Measurements from ENCODE around the gene CNPY1.

Gene CNPY1

DNA sequence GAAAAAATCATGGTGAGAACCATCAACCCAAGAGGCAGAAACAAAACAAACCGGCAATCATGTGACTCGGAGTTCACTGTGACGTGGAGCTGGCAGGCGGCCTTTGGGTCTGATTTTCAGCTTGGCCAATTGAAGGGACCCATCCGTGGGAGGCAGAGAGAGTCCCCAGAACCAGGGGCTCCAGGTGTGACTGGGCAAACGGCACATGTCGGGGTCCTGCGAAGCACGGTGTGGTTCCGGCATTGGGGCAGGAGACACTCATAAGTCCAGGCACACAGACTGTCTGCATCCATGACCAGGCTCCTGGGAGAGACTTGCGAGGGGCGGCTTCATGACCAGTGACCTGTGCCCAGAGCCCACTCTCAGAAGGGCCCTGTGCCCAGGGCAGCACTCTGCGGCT lies 12.6 kb upstream of the CNPY1 start:
- DNase-seq (ENCODE audit: low read depth in 2 of 2) = no peak

DNA sequence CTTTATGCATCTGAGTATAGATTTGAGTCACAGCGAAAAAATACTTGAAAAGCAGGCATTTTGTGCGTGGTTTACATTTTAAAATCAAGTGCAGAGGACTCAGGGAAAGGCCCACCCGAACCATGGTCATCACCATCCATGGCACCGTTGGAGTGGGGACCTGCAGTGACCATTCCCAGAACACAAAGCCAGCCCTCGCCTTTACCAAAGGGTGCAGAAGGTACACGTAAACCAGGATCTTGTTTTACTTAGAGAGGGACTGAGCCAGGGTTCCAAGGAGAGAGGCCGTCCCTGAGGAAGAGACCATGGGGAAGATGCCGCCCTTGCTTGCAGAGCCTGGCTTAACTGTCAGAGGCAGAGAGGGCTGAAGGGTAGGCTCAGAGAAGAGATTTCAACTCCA lies 12.0 kb upstream of the CNPY1 start:
- no peak for DNase-seq (ENCODE audit: low read depth in 2 of 2)

DNA sequence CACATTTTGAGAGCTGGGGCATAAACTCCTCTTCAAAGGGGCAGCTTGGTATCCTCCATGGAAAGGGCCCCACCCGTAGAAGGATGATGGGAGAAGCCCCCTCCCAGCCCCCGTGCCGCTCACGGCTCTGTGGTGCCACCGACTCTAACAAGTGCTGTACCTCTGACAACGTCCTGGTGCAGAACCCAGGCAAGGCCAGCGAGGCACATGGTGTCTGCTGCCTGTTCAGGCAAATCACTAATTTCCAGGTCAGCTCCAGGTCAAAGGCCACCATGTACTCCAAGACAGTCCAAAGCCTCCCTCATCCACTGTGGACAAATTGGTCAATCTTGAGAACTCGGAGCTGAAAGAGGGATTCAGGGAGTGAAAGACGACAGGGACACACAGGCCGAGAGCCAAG lies 11.4 kb upstream of the CNPY1 start:
- DNase-seq (ENCODE audit: low read depth in 2 of 2) = no peak

DNA sequence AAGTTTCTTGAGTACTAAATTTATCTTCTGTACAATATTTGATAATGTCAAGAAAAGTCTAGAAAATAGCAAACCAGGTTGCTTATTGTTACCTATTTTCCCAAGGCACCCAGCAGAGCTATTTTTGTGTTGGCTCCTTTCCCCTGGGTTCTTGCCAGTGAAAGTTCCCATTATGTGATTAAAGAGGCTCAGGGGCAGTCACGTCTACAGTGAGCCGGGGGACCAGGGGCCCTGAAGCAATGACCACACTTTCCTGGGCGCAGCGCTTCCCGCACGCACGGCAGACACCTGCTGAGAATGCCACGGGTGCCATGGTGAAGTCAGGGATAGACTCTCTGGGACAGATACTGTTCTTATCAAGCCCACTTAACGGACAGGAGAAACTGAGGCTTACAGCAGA lies 10.4 kb upstream of the CNPY1 start:
- no peak for DNase-seq (ENCODE audit: low read depth in 2 of 2)

DNA sequence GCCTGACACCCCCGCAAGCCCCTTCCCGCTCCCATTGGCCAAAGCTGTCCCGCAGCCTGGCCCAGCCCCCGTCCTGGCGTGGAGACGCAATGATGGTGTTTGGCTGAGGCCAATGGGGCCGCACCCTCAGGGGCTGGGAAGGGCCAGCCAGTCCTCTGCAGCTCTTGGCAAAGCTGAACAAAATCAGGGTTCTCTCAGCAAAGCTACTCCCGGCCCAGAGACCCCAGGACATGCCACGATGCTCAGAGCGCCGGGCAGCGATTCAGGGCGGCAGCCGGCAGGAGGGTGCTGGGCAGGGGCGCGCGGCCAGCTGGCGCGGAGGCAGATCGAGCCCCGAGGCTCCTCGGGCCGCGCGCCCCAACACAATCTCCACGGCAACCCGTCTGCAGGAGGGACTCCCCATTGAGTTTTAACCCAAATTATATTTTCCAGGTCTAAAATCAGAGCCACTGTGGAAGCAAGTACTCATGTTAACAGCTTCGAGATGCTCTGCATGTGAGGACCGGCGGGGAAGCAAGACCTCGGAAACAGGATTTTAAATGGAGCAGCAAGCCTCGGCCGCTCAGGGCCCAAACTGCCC lies 8.8 kb upstream of the CNPY1 start:
- no peak for DNase-seq (ENCODE audit: low read depth in 2 of 2)

DNA sequence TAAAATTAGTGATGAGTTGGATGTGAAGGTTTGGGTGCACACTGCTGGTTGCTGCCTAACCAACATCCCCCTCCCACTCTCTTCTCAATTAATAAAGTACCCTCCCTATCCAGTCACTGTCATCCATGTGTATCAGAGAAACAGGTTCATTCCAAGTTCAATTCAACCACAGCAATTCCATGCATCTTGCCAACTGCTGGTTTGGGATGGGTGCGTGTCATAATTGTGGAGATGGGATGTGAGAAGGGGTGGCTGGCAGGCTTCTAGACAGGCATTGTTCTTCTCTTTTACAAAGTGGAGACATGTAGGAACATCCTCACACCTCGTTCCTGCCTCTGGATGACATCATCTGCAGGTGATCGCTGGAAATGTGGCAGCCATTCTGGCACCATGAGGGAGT lies 7.5 kb upstream of the CNPY1 start:
- DNase-seq (ENCODE audit: low read depth in 2 of 2) = no peak

DNA sequence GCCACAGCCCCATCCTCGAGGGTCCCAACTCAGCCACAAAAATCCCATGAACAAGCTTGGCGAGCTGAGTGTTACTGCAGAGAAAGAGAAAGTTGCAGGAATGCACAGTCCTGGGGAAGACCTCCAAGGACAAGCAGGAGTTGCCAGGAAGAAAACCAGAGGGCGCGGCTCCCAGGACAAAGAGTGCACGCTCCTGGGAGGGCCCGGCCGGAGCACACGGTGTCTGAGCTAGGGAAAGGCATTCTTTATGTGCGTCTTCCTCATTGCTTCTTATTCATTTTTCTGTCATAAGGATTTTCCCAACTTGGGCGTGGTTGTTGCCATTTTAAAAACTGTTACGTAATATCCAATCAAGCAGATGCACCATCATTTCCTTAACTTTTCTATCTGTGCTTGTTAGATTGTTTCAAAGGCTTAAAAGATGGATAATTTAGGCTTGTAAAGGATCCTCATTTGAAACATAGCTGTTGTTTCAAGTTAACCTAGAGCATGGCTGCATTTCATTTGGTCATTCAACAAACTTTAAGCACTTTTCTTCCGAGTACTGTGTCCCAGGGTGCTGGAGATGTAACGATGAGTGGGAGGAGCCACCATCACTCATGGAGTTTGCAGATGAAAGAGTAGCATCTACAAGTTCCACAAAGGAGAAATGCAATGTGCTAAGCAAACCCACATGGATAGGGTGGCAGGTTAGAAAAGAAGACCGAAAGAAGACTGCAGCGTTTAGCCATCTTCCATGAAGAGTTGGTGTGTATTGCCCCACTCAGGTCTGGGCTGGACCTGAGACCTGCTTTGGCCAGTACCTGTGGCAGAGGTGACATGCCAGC lies 5.6 kb upstream of the CNPY1 start:
- no peak for DNase-seq (ENCODE audit: low read depth in 2 of 2)

DNA sequence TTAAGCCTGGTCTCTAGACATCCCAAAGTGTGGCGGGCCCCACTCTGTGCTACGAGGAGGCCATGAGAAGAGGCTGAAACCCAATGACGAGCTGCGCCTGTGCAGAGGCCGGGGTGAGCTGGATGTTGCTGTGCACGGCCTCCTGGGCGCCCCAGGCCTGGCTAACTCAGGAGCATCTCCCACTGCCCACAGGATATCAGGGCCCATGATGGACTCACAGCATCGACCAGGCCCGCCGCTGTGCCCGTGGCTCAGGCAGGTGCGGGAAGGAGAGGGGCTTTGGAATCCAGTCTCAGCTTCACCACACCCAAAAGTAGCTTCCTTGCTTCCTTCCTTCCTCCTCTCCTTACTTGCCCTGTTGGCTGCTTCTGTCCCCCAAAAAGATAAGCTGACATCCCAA lies 4.6 kb upstream of the CNPY1 start:
- DNase-seq (ENCODE audit: low read depth in 2 of 2) = no peak

DNA sequence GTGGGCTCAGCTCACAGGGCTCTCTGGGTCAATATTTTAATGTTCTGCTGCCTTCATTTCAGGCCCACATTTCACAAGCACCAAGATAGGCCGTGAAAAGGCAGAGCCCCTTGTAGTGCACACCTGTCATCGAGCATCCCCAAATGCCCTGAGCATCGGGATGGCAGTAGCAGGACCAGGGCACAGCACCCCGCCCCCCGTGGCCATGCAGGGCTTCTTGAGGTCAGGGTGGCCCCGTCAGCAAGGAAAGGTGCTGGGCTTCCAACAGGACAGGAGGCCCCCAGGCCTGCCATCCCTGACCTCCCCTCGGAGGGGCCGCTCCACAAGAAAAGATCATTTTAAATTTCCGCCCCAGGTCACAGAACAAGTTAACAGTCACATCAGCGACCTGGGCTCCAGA lies 2.9 kb upstream of the CNPY1 start:
- DNase-seq (ENCODE audit: low read depth in 2 of 2) = no peak

DNA sequence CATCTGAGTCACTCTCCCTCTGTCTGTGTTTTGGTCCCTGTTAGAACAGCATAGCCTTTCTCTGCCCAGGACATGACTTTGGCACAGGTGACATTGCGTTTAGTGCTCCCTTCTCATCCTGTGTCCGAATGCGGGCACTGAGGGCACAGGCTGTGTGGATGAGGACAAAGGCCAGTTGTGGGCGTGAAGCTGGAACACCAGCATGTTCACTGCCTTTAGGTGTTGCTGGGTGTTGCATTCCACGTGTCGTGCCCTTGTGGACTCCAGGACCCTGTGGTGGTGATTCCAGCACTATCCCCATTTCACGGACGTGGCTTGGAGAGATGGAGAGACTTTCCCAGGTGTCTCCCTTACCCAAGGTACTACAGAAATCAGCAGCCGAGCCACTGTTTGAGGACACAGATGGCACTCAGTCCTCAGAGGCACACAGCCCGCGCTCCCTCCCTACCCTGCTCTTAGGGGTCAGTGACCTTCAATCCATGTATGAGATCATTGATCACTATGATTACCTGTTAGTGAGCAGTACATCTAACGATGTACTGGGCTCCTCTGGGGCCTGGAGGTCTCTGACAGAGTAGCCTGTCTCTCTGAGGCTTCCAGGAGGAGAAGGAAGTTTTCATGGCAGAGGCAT lies 917 bp upstream of the CNPY1 start:
- DNase-seq (ENCODE audit: low read depth in 2 of 2) = no peak

DNA sequence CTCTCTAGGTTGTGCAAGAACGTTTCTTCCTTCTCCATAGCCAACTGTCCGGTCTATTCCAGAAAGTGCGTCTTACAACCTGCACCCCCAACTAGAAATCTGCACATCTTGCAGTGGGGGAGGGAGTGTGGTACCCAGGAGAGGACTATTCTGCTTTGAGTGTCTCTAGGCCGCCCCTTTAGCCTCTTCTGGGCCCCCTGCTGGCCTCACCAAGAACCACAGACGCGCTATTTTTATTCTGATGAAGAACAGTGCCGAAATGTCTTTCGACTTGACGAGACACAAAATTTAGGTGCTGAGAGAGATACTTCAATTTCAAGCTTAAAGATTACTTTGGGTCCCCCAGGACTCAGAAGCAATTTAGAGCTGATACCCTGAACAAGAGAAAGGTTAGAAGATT lies 1.0 kb downstream of the CNPY1 start:
- no peak for DNase-seq (ENCODE audit: low read depth in 2 of 2)

DNA sequence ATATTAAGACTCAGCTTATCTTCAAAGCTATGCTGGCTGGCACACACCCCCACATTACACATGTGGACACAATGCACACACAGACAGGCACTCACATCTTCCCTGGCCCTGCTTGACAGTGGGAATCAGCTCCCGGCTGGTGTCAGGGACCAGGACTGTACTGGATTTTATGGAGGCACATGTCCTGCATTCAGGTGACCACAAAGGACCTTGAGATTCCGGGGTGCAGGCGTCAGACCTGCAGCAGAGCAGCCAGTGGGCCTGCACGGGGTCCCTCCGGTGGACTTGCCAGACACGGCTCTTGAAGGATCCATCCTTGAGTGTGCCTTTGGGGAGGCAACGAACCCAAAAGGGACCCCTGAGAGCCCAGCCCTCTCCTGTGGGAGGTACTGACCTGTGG lies 1.9 kb downstream of the CNPY1 start:
- DNase-seq (ENCODE audit: low read depth in 2 of 2) = no peak

DNA sequence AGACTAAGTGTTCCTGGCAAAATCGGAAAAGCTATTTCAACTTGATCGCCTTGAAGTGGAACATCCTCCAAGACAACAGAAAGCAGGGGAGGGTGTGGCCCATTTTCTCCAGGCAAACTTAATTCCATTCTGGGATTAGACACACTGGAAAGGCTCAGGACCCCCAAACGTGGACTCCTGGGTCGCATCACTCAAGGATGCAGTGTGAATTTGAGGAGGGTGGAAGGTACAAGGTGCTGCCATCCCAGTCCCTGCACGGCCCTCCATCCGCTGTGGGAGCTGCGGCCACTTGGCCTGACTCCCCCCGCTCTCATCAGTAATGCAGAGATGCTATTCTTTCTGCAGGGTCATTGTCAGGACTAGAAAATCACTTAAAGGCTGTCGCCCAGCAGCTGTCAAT lies 2.4 kb downstream of the CNPY1 start:
- no peak for DNase-seq (ENCODE audit: low read depth in 2 of 2)

DNA sequence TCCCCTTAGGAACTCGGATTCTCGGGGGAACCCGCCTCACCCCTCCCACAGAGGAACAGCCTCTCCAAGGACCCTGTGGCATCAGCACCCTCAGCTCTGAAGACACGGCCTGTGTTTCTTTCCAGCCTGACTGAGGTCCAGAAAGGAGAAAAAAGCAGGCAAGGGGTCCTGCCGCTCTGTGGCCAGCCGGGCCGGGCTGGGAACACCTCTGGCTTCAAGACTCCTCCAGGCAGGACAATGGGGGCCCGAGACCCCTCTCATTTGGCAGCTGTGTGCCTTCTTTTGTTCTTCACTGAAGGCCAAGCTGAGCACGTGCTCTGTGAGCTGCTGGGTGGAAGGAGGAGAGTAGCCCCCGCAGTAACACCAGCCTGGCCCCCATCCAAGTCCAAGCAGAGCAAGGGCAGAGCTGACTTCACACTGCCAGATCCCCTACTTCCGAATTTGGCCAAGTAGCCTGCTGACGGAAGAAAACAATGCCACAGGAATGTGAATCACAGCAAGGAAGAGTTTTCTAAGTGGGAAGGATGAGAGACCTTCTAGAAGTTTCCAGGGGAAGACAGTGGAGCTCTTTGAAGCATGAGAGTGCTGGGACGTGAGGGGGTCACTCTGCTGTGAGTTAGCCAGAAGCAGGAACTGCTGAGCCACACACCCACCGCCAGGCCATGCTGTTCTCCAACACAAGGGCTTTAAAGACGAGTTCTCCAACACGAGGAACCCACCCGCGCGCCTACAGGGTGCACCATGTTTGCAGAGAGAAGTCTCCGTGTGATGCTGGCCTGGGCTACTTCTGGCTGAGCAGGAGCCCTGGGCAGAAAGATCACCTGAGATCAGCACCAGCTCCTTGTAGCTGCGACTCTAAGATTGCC lies 3.1 kb downstream of the CNPY1 start:
- no peak for DNase-seq (ENCODE audit: low read depth in 2 of 2)

DNA sequence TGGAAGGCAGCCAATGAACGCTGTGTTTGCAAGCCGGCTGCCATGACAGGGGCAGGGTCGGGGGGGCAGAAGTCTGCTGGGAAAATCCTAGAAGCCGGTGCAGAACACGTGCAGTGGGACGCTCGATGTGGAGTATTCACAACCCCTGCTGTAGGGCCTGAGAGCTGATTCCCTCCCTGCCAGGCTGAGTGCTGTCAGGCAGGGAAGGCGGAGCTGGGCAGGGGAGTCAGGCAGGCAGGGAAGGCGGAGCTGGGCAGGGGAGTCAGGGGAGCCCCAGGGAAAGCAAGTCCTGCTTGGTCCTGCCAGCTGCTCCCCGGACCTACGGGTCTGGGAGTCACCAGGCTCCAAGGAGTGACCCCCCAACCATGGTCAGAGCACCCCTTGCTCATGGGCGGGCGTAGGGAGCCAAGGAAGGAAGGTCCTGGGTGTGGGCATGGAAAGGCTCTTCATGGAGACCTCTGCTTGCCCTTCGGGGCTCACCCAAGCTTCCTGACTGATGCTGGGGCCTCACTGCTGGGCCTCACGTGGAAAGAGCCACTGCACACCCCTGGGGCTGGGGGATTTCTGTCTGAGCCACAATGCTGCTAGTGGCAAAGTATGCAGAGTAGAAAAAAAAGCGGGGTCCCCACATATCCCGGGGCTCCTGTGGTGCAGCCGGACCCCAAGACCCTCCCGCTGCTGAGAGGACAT lies 4.2 kb downstream of the CNPY1 start:
- no peak for DNase-seq (ENCODE audit: low read depth in 2 of 2)

DNA sequence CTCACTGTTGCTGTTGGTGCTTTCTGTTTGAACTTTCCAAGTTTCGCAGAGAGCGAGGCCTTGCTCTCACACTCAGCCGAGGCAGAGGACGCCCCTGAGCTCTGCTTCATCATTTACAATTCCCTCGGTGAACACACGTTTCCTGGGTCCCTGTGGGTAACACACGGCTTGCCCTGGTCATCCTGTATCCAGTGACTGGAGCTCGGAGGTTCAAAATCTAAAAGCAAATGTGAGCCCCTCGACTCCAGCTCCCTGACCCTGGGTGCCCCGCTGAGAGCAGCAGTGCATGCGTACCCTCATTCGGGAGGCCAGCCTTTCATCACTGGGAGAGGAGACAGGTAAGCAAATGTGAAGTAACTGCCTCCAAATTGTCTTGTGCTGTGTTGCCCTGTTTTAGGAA lies 5.8 kb downstream of the CNPY1 start:
- no peak for DNase-seq (ENCODE audit: low read depth in 2 of 2)

DNA sequence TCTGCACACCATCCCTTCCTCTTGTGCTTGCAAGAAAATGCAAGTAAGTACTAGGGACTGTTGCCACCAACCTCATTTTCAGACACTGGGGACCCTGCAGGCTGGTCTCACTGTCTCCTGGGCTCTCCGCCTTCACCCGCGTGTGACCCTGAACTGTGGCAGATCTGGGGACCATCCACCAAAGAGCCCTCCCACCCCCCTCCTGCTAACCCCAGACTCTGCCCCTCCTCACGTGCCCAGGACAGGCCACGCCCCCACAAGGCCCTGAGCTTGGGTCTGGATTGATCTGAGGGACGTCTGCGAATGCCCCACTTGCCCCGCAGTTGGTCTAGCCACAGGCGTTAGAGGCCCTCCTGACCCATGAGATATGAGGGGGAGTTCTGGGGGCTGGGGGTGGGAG lies 8.1 kb downstream of the CNPY1 start:
- no peak for DNase-seq (ENCODE audit: low read depth in 2 of 2)

DNA sequence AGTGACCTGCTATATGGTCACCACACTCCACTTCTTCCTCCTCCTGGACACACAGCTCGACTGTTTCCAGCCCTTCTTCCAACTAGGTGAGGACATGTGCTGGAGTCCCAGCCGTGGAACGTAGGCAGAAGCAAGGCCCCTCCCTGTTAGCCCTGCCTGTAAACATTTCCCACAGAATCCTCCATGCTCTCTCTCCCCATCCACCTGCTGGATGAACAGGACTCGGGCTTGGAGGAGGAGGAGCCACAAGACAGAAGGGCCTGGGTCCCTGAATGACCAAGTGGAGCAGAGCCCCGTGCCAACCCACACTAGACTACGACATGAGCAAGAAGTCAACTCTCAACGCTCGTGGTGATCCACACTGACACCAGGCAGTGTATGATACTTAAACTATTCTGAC lies 9.9 kb downstream of the CNPY1 start:
- DNase-seq (ENCODE audit: low read depth in 2 of 2) = no peak

DNA sequence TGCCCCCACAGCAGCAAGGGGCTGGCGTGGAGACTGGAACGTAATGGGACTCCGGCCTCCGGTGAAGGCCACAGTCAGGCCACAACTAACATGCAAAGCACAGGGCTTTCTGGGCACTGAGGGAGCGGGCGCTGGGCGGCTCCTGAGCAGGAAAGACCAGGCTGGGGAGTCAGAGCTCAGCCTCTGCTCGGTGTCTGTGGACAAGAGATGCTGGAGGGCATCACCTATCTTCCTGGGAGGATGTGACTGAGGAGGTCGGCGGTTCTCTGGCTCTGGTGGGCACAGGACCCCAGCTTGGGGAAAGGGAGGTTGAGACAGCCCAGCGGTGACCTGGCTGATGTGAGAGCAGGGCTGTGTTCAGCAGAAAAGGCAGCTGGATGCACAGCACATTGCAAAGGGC lies 11.7 kb downstream of the CNPY1 start:
- DNase-seq (ENCODE audit: low read depth in 2 of 2) = no peak

DNA sequence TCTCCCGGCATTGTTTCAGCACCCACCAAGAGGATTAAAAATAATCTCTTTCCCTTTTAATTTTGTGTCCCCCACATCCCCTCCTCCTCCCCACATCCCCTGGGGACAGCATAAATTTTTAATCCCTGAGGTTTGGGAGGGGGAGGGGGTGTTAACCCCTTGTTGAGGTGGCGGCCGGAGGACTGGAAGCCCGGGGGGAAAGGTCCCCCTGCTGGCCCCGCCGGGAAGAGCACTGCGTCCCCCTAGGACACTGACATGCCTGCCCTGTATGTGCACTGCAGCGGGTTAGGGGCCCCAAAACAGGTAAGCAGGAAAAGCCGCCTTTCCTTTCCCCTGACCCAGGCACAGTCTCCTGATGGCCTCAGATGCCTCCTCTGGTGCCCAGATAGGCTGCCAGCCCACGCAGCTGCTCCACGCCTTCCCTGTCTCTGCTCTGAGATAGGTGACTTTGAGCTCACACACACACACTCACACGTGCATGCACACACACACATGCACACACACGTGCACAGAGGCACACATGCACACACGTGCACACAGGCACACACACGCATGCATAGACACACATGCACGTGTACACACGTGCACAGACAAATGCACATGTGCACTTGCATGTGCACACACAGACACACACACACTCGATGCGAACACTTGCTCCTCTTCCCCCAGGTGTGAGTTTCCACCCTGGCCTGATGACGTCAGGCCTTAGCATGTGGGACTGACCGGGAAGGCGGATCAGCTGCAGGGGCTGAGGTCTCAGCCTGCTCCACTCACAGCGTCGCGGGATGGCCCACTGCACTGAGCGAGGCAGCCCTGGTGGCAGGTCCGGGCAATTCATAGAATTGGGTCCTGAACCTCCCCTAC lies 12.3 kb downstream of the CNPY1 start:
- peak in 1 of 2 donors; percentile 33 for DNase-seq (ENCODE audit: low read depth in 2 of 2)

Data from stimulated activated CD4-positive, alpha-beta T cell treated with anti-CD3 and anti-CD28 coated beads, Interleukin-1b, Interleukin-23, amount 100 ng/mL, for 4 hours (primary cell).